RWPE2 (cell line): Measurements from ENCODE around the gene CIAPIN1.

Experiments
- ATAC-seq: fragments of 200-7000 bp; cut with Tn5 transposase; 3 replicates; pipeline ENCODE4 v1.9.1; 2021; ENCODE audit warnings: low read depth
- DNase-seq: peaks from one replicate; pipeline ENCODE4 v3.0.0-alpha.2; 2020; ENCODE audit warnings: low spot score
- H3K27ac ChIP-seq: fragments of 450-650 bp; 2 replicates; pipeline ENCODE4 v1.5.1; 2017; ENCODE audit warnings: mild to moderate bottlenecking; ENCODE audit not compliant: poor library complexity, severe bottlenecking
- H3K27me3 ChIP-seq: fragments of 250-450 bp; sonication (Bioruptor Pico); 2 replicates; pipeline ENCODE4 v1.5.1; 2021; ENCODE audit warnings: mild to moderate bottlenecking, moderate library complexity; ENCODE audit not compliant: insufficient read depth, poor library complexity, severe bottlenecking
- H3K36me3 ChIP-seq: fragments of 250-450 bp; sonication (Bioruptor Pico); 2 replicates; pipeline ENCODE4 v1.5.1; 2020; ENCODE audit warnings: low read depth, mild to moderate bottlenecking, moderate library complexity
- H3K4me1 ChIP-seq: fragments of 250-450 bp; sonication (Bioruptor Pico); 2 replicates; pipeline ENCODE4 v1.5.1; 2021; ENCODE audit warnings: mild to moderate bottlenecking, moderate library complexity; ENCODE audit not compliant: insufficient read depth, poor library complexity, severe bottlenecking
- H3K4me3 ChIP-seq: fragments of 250-450 bp; sonication (Bioruptor Pico); 2 replicates; pipeline ENCODE4 v1.5.1; 2021; ENCODE audit warnings: mild to moderate bottlenecking, moderate library complexity; ENCODE audit not compliant: severe bottlenecking
- H3K9me3 ChIP-seq: fragments of 250-450 bp; sonication (Bioruptor Pico); 2 replicates; pipeline ENCODE4 v1.5.1; 2021; ENCODE audit warnings: mild to moderate bottlenecking, moderate library complexity; ENCODE audit not compliant: severe bottlenecking
- TF ChIP-seq, protein P1 (sequence below): fragments of 450-650 bp; IDR thresholded peaks from one replicate; pipeline ENCODE4 v1.5.1; 2017; ENCODE audit warnings: mild to moderate bottlenecking, moderate library complexity; ENCODE audit not compliant: poor library complexity, severe bottlenecking

The CIAPIN1 gene

GRCh38 chr16:57388359-57389086 lies 58.7 kb downstream of the CIAPIN1 start:
- TF ChIP-seq, protein P1, sequence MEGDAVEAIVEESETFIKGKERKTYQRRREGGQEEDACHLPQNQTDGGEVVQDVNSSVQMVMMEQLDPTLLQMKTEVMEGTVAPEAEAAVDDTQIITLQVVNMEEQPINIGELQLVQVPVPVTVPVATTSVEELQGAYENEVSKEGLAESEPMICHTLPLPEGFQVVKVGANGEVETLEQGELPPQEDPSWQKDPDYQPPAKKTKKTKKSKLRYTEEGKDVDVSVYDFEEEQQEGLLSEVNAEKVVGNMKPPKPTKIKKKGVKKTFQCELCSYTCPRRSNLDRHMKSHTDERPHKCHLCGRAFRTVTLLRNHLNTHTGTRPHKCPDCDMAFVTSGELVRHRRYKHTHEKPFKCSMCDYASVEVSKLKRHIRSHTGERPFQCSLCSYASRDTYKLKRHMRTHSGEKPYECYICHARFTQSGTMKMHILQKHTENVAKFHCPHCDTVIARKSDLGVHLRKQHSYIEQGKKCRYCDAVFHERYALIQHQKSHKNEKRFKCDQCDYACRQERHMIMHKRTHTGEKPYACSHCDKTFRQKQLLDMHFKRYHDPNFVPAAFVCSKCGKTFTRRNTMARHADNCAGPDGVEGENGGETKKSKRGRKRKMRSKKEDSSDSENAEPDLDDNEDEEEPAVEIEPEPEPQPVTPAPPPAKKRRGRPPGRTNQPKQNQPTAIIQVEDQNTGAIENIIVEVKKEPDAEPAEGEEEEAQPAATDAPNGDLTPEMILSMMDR: no peak
- no peak; the same call in 2 of the 3 replicates for ATAC-seq
- DNase-seq: no peak
- peaks cover 11% of the 10 kb centered on the region for H3K4me1 ChIP-seq
- H3K36me3 ChIP-seq: no peaks in the 10 kb centered on the region
- H3K4me3 ChIP-seq: no peak overlapping the region
- H3K27me3 ChIP-seq: no peaks in the 10 kb centered on the region
- no peak overlapping the region for H3K27ac ChIP-seq
- H3K9me3 ChIP-seq: no peaks in the 10 kb centered on the region

DNA sequence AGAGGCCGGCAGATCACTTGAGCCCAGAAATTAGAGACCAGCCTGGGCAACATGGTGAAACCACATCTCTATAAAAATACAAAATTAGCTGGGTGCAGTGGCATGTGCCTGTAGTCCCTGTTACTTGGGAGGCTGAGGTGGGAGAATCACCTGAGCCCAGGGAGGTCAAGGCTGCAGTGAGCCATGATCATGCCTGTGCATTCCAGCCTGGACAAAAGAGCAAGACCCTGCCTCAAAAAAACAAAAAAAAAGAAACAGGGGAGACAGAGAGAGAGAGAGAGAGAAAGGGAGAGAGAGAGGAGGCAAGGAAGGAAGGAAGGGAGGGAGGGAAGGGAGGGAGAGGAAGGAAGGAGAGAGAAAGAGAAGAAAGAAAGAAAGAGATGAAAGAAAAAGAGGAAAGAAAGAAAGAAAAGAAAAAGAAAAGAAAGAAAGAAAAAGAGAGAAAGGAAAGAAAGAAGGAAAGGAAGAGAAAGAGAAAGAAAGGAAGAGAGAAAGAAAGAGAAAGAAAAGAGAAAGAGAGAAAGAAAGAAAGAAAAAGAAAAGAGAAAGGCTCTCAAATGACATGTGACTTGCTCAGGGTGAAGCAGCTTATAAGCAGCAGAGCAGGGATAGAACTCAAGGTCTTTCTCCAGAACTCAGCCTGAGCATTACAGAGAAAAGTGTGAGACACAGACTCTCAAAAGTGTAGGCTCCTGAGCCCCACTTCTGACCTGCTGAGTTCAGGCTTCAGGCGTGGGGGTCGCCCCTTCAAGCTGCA lies 59.4 kb downstream of the CIAPIN1 start:
- TF ChIP-seq, protein P1: no peak
- Histone ChIP-seq H3K9me3 (no peaks in the 10 kb centered on the region), H3K27ac (no peak overlapping the region), H3K4me1 (peaks cover 11% of the 10 kb centered on the region), H3K27me3 (no peaks in the 10 kb centered on the region), H3K36me3 (no peaks in the 10 kb centered on the region), H3K4me3 (no peak overlapping the region)
- DNase-seq (no peak), ATAC-seq (no peak; the same call in 2 of the 3 replicates)

DNA sequence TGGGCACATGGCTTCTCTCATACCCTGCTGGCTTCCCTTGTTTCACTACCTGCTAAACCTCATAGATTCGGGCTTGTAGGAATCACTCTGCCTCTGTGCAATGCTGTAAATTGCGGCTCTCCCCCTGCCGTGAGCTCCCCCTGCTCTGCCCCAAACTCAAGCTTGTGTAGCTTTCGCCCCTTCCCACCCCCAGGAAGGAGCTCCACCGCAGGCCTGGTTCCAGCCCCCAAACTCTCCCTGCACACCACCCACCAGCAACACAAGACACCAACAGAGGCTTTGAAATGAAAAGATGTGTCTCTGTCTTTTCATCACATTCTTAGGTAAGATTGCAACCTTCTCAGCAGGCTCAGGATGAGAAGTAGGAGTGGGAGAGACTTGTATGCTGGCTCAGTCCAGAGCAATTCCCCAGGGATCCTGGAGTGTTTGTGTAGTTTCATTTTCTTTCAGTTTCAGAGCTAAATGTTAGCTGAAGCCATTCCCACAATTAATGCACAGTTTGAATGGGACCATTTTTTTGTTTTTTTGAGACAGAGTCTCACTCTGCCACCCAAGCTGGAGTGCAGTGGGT lies 60.7 kb downstream of the CIAPIN1 start:
- DNase-seq: no peak

GRCh38 chr16:57385083-57385482 lies 62.1 kb downstream of the CIAPIN1 start:
- peaks cover 11% of the 10 kb centered on the region for H3K4me1 ChIP-seq
- TF ChIP-seq, protein P1: no peak
- H3K9me3 ChIP-seq: no peaks in the 10 kb centered on the region
- no peak for ATAC-seq
- no peaks in the 10 kb centered on the region for H3K36me3 ChIP-seq
- DNase-seq: no peak
- no peak overlapping the region for H3K27ac ChIP-seq
- no peaks in the 10 kb centered on the region for H3K27me3 ChIP-seq
- no peak overlapping the region for H3K4me3 ChIP-seq

More for the DNA sequence above, 60.7 kb downstream of the CIAPIN1 start:
- TF ChIP-seq, protein P1: no peak
- H3K9me3 ChIP-seq: no peaks in the 10 kb centered on the region
- no peak overlapping the region for H3K4me3 ChIP-seq
- no peaks in the 10 kb centered on the region for H3K27me3 ChIP-seq
- no peaks in the 10 kb centered on the region for H3K36me3 ChIP-seq
- ATAC-seq: no peak
- no peak overlapping the region for H3K27ac ChIP-seq
- H3K4me1 ChIP-seq: peaks cover 11% of the 10 kb centered on the region
